H1 (cell line): ENCODE results near the gene SRCIN1. TPM values are rescaled to one million over a fixed set of nuclear protein-coding genes. Genes with fewer than 3 reads are reported as not detected.
A peak's percentile ranks its signal among the peaks of the same experiment; 100 is the strongest.

Experiments
- CTCF ChIA-PET: fragments of 300-600 bp; sonication (Branson Sonifier 250); formaldehyde crosslinking; loops from one replicate; lab custom pipeline; 2021; ENCODE audit not compliant: partially characterized antibody; lab: Charles Lee
- POLR2A ChIA-PET: fragments of 300-600 bp; sonication (Branson Sonifier 250); formaldehyde crosslinking; loops from one replicate; lab custom pipeline; 2021; ENCODE audit warnings: inconsistent platforms; ENCODE audit not compliant: partially characterized antibody; lab: Charles Lee
- DNase-seq, 2 experiments: peaks; one replicate each; pipeline versions ENCODE4 v3.0.0 to v3.0.0-alpha.2; 2010 to 2022; ENCODE audit warnings: low spot score in 2 of 2, low read depth in 1 of 2, mixed read lengths in 1 of 2
- FAIRE-seq: peaks from 2 replicates; lab custom pipeline; 2011; peaks lifted over from hg19 to GRCh38; lab: Jason Lieb, UNC
- H2AFZ ChIP-seq: 2 replicates; pipeline ENCODE4 v1.8.1; 2012; ENCODE audit warnings: low read length, inconsistent platforms
- H2AK5ac ChIP-seq: 2 replicates; pipeline ENCODE4 v1.6.1; 2013; ENCODE audit warnings: low read depth, low read length
- H2BK120ac ChIP-seq: replicated peaks from 2 replicates; pipeline ENCODE3; 2013; ENCODE audit warnings: low read depth, low read length, inconsistent platforms
- H2BK12ac ChIP-seq: 2 replicates; pipeline ENCODE4 v1.6.1; 2013; ENCODE audit warnings: low read depth, low read length
- H2BK15ac ChIP-seq: 2 replicates; pipeline ENCODE4 v1.6.1; 2013; ENCODE audit warnings: low read length
- H2BK20ac ChIP-seq: 2 replicates; pipeline ENCODE4 v1.6.1; 2013; ENCODE audit warnings: low read length
- H2BK5ac ChIP-seq: 2 replicates; pipeline ENCODE4 v1.6.1; 2013; ENCODE audit warnings: low read depth, low read length
- H3K14ac ChIP-seq: 2 replicates; pipeline ENCODE4 v1.6.1; 2013; ENCODE audit warnings: inconsistent platforms; ENCODE audit not compliant: insufficient read length
- H3K18ac ChIP-seq: 2 replicates; pipeline ENCODE4 v1.6.1; 2013; ENCODE audit warnings: low read length; ENCODE audit errors: extremely low read depth
- H3K23ac ChIP-seq: 2 replicates; pipeline ENCODE4 v1.6.1; 2013; ENCODE audit warnings: inconsistent platforms; ENCODE audit not compliant: insufficient read length
- H3K23me2 ChIP-seq: 2 replicates; pipeline ENCODE4 v1.6.1; 2013; ENCODE audit warnings: low read depth, low read length
- H3K27ac ChIP-seq: 2 replicates; pipeline ENCODE4 v1.6.1; 2011; ENCODE audit warnings: low read depth, low read length, inconsistent platforms
- H3K27me3 ChIP-seq, 4 experiments: replicated peaks in 1 of 4; 1 replicate in 1 of 4; 2 replicates in 3 of 4; pipeline versions ENCODE4 v1.6.1 to v1.8.1; 2011 to 2013; ENCODE audit warnings: low read length in 3 of 4, mild to moderate bottlenecking in 3 of 4, inconsistent platforms in 2 of 4, mixed read lengths in 2 of 4, moderate library complexity in 1 of 4; ENCODE audit not compliant: control insufficient read depth in 3 of 4, insufficient read depth in 3 of 4; ENCODE audit errors: extremely low read depth in 1 of 4
- H3K36me3 ChIP-seq, 4 experiments: 2 replicates each; pipeline versions ENCODE4 v1.6.1 to v1.8.1; 2011 to 2013; ENCODE audit warnings: mild to moderate bottlenecking in 4 of 4, low read length in 3 of 4, moderate library complexity in 2 of 4, control low read depth in 1 of 4, inconsistent platforms in 1 of 4; ENCODE audit not compliant: insufficient read depth in 4 of 4, control insufficient read depth in 2 of 4
- H3K4ac ChIP-seq: replicated peaks from 2 replicates; pipeline ENCODE3; 2013; ENCODE audit warnings: low read length, low read depth, mixed read lengths, inconsistent platforms; ENCODE audit not compliant: insufficient read length
- H3K4me1 ChIP-seq, 4 experiments: replicated peaks in 1 of 4; 1 replicate in 1 of 4; 2 replicates in 3 of 4; pipeline versions ENCODE4 v1.6.1 to v1.8.1; 2011 to 2013; ENCODE audit warnings: low read length in 3 of 4, inconsistent platforms in 2 of 4, mixed read lengths in 1 of 4; ENCODE audit not compliant: insufficient read depth in 4 of 4, control insufficient read depth in 3 of 4
- H3K4me2 ChIP-seq, 2 experiments: 2 replicates each; pipeline versions ENCODE4 v1.6.1 to v1.8.1; 2011 to 2013; ENCODE audit warnings: low read depth in 2 of 2, low read length in 2 of 2, control low read depth in 1 of 2, inconsistent platforms in 1 of 2, mild to moderate bottlenecking in 1 of 2; ENCODE audit not compliant: insufficient read depth in 1 of 2
- H3K4me3 ChIP-seq, 4 experiments: fragments of 200-600, 300-600 bp in 1 of 4; sonication (generic), shearing (Covaris generic), sonication (Bioruptor Twin) in 1 of 4; 2 replicates each; pipeline versions ENCODE4 v1.5.1 to v1.8.1; 2011 to 2016; ENCODE audit warnings: low read length in 4 of 4, low read depth in 3 of 4, control low read depth in 2 of 4, inconsistent platforms in 2 of 4, mild to moderate bottlenecking in 2 of 4, mixed read lengths in 1 of 4, moderate library complexity in 1 of 4; ENCODE audit not compliant: insufficient read depth in 2 of 4; ENCODE audit errors: extremely low read depth in 1 of 4
- H3K56ac ChIP-seq: replicated peaks from 2 replicates; pipeline ENCODE3; 2013; ENCODE audit warnings: low read depth, mild to moderate bottlenecking, mixed read lengths, low read length, inconsistent platforms; ENCODE audit not compliant: insufficient read length
- H3K79me1 ChIP-seq: 2 replicates; pipeline ENCODE4 v1.6.1; 2013; ENCODE audit warnings: low read depth, low read length, control low read depth
- H3K79me2 ChIP-seq, 2 experiments: 2 replicates each; pipeline versions ENCODE4 v1.6.1 to v1.8.1; 2012 to 2013; ENCODE audit warnings: low read length in 2 of 2, mild to moderate bottlenecking in 2 of 2, inconsistent platforms in 1 of 2; ENCODE audit not compliant: insufficient read depth in 2 of 2, control insufficient read depth in 1 of 2
- H3K9ac ChIP-seq, 4 experiments: replicated peaks in 1 of 4; 1 replicate in 1 of 4; 2 replicates in 3 of 4; pipeline versions ENCODE4 v1.6.1 to v1.8.1; 2011 to 2013; ENCODE audit warnings: low read depth in 3 of 4, low read length in 3 of 4, control low read depth in 2 of 4, mild to moderate bottlenecking in 2 of 4, moderate library complexity in 2 of 4, inconsistent platforms in 1 of 4; ENCODE audit errors: extremely low read depth in 1 of 4
- H3K9me3 ChIP-seq, 2 experiments: 2 replicates each; pipeline versions ENCODE4 v1.6.1 to v1.8.1; 2012 to 2013; ENCODE audit warnings: mild to moderate bottlenecking in 2 of 2, moderate library complexity in 2 of 2, control low read depth in 1 of 2, inconsistent platforms in 1 of 2, low read depth in 1 of 2, low read length in 1 of 2, mixed read lengths in 1 of 2; ENCODE audit not compliant: insufficient read depth in 2 of 2
- H4K20me1 ChIP-seq, 2 experiments: replicated peaks in 1 of 2; 2 replicates each; pipeline versions ENCODE3 to v1.8.1; 2011 to 2013; ENCODE audit warnings: inconsistent platforms in 2 of 2, low read length in 2 of 2, mild to moderate bottlenecking in 1 of 2; ENCODE audit not compliant: insufficient read depth in 2 of 2, control insufficient read depth in 1 of 2
- H4K5ac ChIP-seq: 2 replicates; pipeline ENCODE4 v1.6.1; 2013; ENCODE audit warnings: low read length, low read depth, mixed read lengths, inconsistent platforms; ENCODE audit not compliant: insufficient read length
- H4K8ac ChIP-seq: 2 replicates; pipeline ENCODE4 v1.8.0; 2013; ENCODE audit warnings: mild to moderate bottlenecking, moderate library complexity, low read length, inconsistent platforms; ENCODE audit not compliant: insufficient read depth; ENCODE audit errors: extremely low read depth
- H4K91ac ChIP-seq: replicated peaks from 2 replicates; pipeline ENCODE3; 2013; ENCODE audit warnings: low read length, mixed read lengths, inconsistent platforms; ENCODE audit not compliant: insufficient read length
- CBX5 ChIP-seq: fragments of 300-800, 300-1000 bp; sonication (generic); IDR thresholded peaks from 2 replicates; pipeline ENCODE4 v1.7.1; 2016; ENCODE audit warnings: antibody characterized with exemption, low read length, low read depth
- CTBP2 ChIP-seq: IDR thresholded peaks from 2 replicates; pipeline ENCODE4 v1.7.0; 2011; ENCODE audit warnings: borderline replicate concordance, mild to moderate bottlenecking, moderate library complexity, mixed read lengths, low read length; ENCODE audit not compliant: insufficient read depth, insufficient read length
- EZH2 ChIP-seq: fragments of 200-600 bp; sonication (generic); IDR thresholded peaks from 2 replicates; pipeline ENCODE4 v1.7.1; 2012; ENCODE audit warnings: low read depth, mild to moderate bottlenecking, moderate library complexity, low read length, inconsistent platforms; ENCODE audit not compliant: severe bottlenecking
- KDM4A ChIP-seq: IDR thresholded peaks from one replicate; pipeline ENCODE4 v1.7.1; 2012; ENCODE audit warnings: low read depth, mild to moderate bottlenecking, moderate library complexity, low read length, inconsistent platforms; ENCODE audit not compliant: severe bottlenecking
- MAX ChIP-seq: IDR thresholded peaks from 2 replicates; pipeline ENCODE4 v1.6.1; 2012; ENCODE audit warnings: inconsistent platforms
- POU5F1 ChIP-seq: IDR thresholded peaks from 2 replicates; pipeline ENCODE4 v1.6.1; 2011; ENCODE audit warnings: low read depth, mild to moderate bottlenecking, low read length, moderate library complexity
- RAD21 ChIP-seq, 2 experiments: IDR thresholded peaks in 1 of 2; conservative IDR thresholded peaks in 1 of 2; 2 replicates each; pipeline ENCODE4 v1.6.1; 2011; ENCODE audit warnings: low read depth in 2 of 2, low read length in 2 of 2, improper control_type of control experiment in 1 of 2, inconsistent platforms in 1 of 2, mild to moderate bottlenecking in 1 of 2, moderate library complexity in 1 of 2
- SIN3A ChIP-seq, 2 experiments: IDR thresholded peaks in 1 of 2; conservative IDR thresholded peaks in 1 of 2; 2 replicates each; pipeline ENCODE4 v1.6.1; 2011 to 2012; ENCODE audit warnings: low read length in 2 of 2, improper control_type of control experiment in 1 of 2, low read depth in 1 of 2, mild to moderate bottlenecking in 1 of 2
- SUZ12 ChIP-seq: fragments of 200-600 bp; sonication (generic); IDR thresholded peaks from 2 replicates; pipeline ENCODE4 v1.6.1; 2012; ENCODE audit warnings: mild to moderate bottlenecking, inconsistent platforms, low read length, moderate library complexity, mixed read lengths
- WGBS, 2 experiments: shearing (Covaris generic) in 1 of 2; methylation state at CpG; one replicate each; pipeline versions ENCODE4 v1.1.6 to v1.1.7; 2013 to 2015; ENCODE audit warnings: low lambda C conversion rate in 2 of 2, mixed read lengths in 2 of 2, inconsistent platforms in 1 of 2, low coverage in 1 of 2, missing lambda C conversion rate in 1 of 2; ENCODE audit not compliant: insufficient replicate concordance in 2 of 2, insufficient coverage in 1 of 2, insufficient read length in 1 of 2; ENCODE audit errors: extremely low coverage in 1 of 2, missing lambda C conversion rate in 1 of 2; 5-methylcytosine and 5-hydroxymethylcytosine counted together
- polyA plus RNA-seq, 7 experiments: library from polyadenylated mRNA; depleted of rRNA in 3 of 7; stranded (reverse) in 5 of 7; unstranded in 2 of 7; fragments of >200 nt in 5 of 7; fragments of 200-250 nt in 2 of 7; gene quantifications; 1 replicate in 5 of 7; 2 replicates in 1 of 7; 4 replicates in 1 of 7; pipeline versions ENCODE4 v1.2.1 to v1.2.3, GENCODE V29; 2011 to 2013; ENCODE audit warnings: missing spikeins in 2 of 7, mixed read lengths in 2 of 7
- total RNA-seq: library from RNA; stranded (reverse); fragmentation: NEBNext Ultra II Directional; extraction: Animal tissue kit (Norgen Biotek cat#: 25700); gene quantifications from 2 replicates; pipeline ENCODE4 v1.2.1, GENCODE V29; 2021

Gene SRCIN1
- total and polyA plus RNA-seq, 2 of the 8 experiments (the other 6 are each of a cell fraction or from before 2014, with no cell fraction given) = 2.8 to 3.8 TPM

DNA sequence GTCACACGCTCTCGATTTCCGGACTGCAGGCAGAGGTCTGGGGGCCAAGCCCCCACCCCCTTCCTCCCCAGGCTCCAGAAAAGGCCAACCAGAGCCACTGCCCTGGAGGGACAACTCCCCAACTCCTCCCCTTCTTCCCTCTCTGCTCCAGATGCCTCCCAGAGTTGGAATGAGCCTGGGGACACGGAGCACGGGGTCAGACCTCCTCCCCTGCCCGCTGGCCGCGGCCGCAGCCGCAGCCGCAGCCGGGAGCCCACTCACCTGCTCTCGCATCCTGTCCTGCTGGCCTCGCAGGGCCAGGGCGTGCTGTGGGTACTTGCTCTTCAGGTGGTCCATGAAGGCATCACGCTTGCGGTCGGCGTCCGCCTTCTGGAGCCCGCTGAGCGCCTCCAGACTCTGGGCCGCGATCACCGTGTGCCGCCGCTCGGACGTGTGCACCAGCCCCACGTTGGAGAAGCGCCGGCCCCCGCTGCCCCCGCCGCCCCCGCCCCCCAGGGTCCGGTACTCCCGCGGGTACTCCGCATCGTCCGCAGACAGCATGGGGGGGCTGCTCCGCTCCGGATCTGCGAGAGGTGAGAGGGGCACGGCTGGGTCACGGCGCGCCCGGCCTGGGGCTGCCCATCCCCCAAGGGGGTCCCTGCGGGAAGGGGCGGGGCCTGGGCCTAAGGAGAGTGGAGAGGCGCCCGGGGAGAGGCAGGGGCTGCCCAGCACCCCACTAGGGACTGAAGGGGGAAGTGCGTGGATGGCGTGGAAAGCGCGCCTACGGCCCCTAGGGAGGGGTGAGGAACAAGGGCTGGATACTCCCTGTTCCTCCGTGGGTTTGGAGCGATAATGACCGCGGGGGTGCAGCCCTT, 27.3 kb downstream of the SRCIN1 start:
- Histone ChIP-seq H3K18ac (peak overlapping the region; percentile 93), H3K14ac (no peak overlapping the region), H3K4ac (no peak overlapping the region), H3K4me1 (peaks cover 7 to 26% (median 13%) of the 10 kb centered on the region in 4 experiments), H3K27ac (no peak overlapping the region), H3K36me3 (no peaks in the 10 kb centered on the region), H3K79me2 (no peaks in the 10 kb centered on the region), H3K9me3 (no peaks in the 10 kb centered on the region), H3K27me3 (peaks cover 49 to 77% (median 70%) of the 10 kb centered on the region in 4 experiments), H4K20me1 (peaks cover 8 to 21% of the 10 kb centered on the region in 2 experiments), H2BK12ac (no peak overlapping the region; the same call in 1 of the 2 replicates), H3K4me3 (peak overlapping the region; percentile 14 to 58 (median 41)), H2BK5ac (no peak overlapping the region), H2BK20ac (no peak overlapping the region), H3K4me2 (peak overlapping the region; percentile 71 to 86), H3K9ac (no peak overlapping the region), H3K23ac (no peak overlapping the region), H2BK15ac (no peak overlapping the region; the same call in 1 of the 2 replicates), H4K91ac (no peak overlapping the region), H4K8ac (peak overlapping the region; percentile 4; the same call in 1 of the 2 replicates), H2AFZ (no peak overlapping the region), H3K56ac (no peak overlapping the region), H2BK120ac (no peak overlapping the region), H3K23me2 (peaks cover 6% of the 10 kb centered on the region; the same call in 1 of the 2 replicates), H2AK5ac (no peak overlapping the region; the same call in 1 of the 2 replicates), H3K79me1 (no peaks in the 10 kb centered on the region), H4K5ac (no peak overlapping the region)
- POLR2A ChIA-PET = interaction anchor here (0.9 to 1.7 kb wide), 4 partner anchors 15 to 69 kb away, joined by 3 to 10 read pairs (median 4); no protein-coding TSS in a partner anchor
- TF ChIP-seq KDM4A (peak; percentile 58), SIN3A (conservative IDR thresholded peaks at IDR 0.05 in 1 of 2, IDR thresholded peaks at IDR 0.05 in 1 of 2; ENCODE audit: low read depth in 1 of 2, low read length in 2 of 2) (0 out of 4 replicates have a peak, but pooled peaks of 1 of the 2 experiments have one; percentile 38), CBX5 (no peak), CTBP2 (peak; percentile 15), POU5F1 (no peak), SUZ12 (peak; percentile 72), RAD21 (IDR thresholded peaks at IDR 0.05 in 1 of 2, conservative IDR thresholded peaks at IDR 0.05 in 1 of 2; ENCODE audit: low read depth in 2 of 2, low read length in 2 of 2) (no peak), EZH2 (peak; percentile 61), MAX (0 out of 2 replicates have a peak, but pooled peaks have one; percentile 14)
- WGBS, 2 experiments = 5% methylated on average over 37 of the region's 63 CpGs; no CpG with 5 or more reads in 1 of the 2 experiments
- CTCF ChIA-PET = interaction anchor here (0.6 to 32.0 kb wide), 15 partner anchors 9 to 370 kb away, joined by 3 to 914 read pairs (median 30); partner anchors contain the start of gene SRCIN1
- DNase-seq (no peak), FAIRE-seq (no peak)
